GM18517 (cell line): ENCODE results near the gene PAPPA.

Experiments
- ATAC-seq: cut with Tn5 transposase; IDR thresholded peaks from one replicate; pipeline ENCODE4 v1.9.1; 2021; ENCODE audit warnings: mild to moderate bottlenecking, moderate library complexity; ENCODE audit not compliant: unreplicated experiment

PAPPA gene

DNA sequence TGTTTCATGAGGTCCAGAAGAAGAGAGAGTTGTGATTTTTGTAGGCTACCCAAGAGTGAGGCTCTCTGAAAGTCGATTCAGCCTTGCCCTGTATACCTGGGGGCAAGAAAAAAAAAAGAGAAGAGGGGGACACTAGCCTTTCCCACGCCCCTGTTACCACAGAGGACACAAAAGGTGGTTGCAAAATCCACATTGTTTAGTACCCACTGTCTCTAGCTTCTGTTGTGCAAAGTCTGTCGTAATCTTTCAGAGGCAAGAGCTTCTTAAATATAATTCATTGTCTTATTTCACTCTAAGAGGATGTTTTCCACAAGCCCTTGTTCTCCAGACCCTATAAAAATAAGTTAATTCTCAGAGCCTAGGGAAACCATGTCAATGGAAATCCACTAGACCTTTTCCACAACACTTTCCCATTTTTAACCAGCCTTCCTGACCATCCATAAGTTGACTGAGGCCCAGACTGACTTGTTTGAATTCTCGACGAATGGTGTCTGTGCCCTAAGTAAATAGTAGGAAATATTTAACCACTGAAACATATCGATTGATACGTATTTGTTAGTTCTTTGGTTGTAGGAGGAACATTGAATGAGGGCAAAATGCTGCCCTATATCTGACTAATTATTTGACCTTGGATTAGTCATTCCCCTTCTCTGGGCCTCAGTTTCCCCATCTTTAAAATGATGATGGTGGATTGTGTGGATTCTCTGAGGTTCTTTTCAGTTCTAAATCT is 182.7 kb downstream of the PAPPA start:
- no peak for ATAC-seq

DNA sequence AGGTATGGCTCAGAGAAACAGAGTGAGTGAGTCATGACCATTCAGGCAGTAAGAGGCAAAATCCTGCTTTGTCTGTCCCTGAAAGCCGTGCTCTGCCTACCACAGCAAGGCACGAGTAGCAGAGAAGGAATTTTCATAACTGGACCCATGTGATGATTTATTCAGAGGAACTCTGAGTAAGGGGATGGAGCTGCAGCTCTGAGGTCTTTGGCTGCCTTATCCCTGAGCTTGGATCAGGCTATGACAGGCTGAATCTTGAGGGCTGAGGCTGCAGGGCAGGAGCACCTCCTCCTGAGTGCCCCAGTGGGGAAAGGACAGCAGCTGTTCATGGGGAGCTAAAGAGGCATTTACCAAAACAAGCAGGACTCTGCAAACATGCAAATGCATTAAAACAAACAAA is 183.4 kb downstream of the PAPPA start:
- ATAC-seq, result no peak

DNA sequence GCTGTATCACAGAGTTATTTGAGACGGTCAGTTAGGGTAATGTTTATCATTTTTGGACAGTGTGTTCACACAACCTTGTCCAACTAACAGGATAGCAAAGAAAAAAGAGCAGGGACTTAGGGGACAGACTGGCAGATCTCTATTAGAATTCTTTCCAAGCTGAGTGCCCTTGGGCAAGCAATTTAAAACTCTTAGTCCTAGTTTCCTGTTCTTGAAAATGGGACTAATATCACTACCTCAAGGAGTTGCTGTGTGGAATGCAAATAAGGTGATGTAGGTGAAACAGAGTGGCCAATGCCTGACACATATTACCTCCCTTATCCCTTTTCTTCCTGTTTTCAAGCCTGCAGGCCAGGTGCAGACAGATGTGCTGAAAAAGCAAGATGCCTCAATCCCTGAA is 186.7 kb downstream of the PAPPA start:
- no peak for ATAC-seq

DNA sequence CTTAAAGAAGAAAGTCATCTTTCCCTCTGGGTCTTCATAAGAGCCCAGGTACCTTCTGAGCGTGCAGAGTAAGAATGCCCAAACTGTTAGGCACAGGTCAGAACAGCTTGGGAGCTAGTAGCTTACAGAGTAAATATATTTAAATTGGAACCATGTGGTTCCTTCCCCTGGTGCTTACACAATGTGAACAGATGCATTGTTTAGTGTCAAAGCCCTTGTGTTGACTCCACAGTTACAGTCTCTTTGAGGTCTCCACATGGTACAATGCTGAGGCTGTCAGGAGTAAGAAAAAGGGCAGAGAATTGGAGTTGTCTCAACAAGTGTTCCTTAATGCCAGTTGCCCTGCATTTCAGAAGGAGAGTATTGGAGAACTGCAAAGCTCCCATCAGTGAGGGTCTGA is 188.5 kb downstream of the PAPPA start:
- no peak for ATAC-seq

DNA sequence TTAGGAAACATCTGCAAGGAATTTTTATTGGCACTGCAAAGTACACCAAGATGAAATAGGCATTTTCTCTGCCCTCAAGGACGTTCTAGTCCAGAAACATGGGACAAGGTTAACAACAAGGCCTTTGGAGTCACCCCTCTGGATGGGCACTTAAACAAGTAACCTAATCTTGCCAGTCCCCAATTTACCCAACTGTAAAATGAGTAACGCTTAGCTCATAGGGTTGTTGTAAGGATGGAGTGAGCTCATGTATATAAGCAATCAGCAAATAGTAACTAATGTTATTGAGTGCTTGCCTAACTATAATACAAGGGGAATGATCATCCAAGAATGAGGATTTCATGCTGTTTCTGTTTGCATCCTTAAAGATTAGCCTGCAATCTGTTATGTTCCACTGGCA is 189.3 kb downstream of the PAPPA start:
- ATAC-seq, result no peak

DNA sequence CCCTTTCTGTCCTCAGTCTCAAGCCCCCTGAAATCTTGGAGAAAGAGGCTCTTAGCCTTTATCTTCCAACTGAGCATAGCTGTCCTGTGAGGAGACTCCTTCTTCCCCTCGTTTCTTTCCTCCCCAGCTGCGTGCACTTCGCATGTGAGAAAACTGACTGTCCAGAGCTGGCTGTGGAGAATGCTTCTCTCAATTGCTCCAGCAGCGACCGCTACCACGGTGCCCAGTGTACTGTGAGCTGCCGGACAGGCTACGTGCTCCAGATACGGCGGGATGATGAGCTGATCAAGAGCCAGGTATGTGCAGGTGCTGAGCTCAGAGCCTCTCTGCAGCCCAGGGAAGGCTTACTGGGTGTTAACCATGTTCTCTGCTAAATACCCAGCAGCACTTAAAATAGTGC is 190.8 kb downstream of the PAPPA start:
- no peak for ATAC-seq

DNA sequence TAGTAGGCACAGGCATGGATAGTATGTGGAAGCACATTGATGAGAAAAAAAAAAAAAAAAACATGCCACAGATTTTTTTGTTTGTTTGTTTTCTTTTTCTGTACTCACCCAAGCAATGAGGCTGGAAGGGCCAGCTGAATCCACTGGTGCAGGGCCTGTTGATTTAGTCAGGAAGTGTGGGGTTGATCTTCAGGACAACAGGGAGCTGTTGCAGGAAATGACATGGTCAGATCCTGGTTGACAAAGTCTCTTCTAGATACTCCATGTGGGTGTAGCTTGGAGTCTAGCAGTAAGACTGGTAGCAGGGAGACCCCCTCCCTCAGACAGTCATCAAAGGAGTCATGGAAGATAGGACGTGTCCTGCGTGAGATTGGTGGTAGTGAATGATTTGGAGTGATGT is 191.8 kb downstream of the PAPPA start:
- ATAC-seq, result no peak

DNA sequence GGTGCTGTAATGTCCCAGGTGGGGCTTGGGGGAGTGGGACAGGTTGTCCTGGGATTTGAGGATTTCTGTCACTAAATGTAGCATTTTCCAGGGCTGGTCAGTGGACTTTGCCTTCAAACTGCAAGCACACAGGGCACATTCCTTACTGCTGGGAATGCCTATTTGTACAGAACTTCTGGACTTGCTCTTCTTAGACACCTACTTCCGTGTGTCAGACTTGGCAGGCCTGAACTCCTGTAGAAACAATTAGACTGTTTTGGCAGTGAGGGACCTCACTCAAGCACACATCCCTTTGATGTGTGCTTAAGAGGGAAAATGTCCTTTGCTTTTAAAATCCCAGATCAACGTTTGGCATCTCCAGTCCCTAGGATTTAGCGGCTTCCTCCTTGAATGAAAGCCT is 192.2 kb downstream of the PAPPA start:
- ATAC-seq, result no peak

DNA sequence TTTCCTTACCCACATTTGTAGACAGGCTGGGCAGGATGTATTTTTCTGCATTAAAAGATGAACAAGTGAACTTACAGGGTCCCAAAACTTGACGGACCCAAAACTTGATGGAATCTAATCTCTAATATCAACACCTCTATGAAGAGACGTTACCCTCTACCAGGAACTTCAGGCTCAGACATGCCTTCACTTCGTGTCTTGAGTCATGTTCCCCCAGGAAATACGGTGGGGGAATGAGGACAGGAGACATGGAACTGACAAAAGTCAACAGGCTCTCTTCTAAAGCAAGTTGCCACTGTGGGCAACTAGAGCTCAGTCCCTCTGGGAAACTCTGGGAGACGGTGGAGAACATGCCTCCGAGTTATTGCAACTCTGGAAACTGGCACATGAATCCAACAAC is 196.1 kb downstream of the PAPPA start:
- ATAC-seq, result no peak

DNA sequence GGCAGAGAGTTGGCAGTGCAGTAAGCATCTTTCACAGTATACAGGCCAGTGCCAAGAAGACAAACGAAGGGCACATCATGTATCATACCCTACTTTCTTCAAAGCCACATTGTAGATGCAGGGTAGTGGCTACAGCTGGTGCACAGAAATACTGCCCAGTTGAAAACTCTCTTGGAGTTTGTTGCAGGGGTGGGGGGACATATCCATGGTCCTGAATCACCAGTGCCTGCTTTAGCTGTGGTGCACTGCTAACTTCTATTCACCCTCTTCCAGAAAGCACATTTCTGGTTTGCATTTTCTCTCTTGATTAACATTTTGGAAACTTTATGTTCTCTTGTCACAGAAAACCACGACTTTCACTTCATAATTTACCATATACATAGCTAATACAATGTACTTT is 196.6 kb downstream of the PAPPA start:
- no peak for ATAC-seq

DNA sequence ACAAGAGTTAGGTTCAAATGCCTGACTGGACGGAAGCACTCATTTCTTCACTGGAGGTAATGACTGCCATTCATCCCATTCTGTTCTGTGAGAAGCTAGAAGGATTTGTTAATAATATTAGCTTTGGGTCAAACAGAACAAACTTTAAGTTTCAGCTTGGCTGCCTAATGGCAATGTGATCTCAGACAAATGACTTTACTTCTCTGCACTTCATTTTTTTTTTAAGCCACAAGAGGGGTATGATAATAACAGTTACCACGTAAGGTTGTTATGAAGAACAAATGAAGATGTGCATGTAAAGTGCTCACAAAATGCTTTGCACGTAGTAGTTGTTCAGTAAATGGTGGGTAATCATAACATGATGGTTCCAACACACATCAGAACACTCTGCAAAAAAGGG is 199.4 kb downstream of the PAPPA start:
- no peak for ATAC-seq

DNA sequence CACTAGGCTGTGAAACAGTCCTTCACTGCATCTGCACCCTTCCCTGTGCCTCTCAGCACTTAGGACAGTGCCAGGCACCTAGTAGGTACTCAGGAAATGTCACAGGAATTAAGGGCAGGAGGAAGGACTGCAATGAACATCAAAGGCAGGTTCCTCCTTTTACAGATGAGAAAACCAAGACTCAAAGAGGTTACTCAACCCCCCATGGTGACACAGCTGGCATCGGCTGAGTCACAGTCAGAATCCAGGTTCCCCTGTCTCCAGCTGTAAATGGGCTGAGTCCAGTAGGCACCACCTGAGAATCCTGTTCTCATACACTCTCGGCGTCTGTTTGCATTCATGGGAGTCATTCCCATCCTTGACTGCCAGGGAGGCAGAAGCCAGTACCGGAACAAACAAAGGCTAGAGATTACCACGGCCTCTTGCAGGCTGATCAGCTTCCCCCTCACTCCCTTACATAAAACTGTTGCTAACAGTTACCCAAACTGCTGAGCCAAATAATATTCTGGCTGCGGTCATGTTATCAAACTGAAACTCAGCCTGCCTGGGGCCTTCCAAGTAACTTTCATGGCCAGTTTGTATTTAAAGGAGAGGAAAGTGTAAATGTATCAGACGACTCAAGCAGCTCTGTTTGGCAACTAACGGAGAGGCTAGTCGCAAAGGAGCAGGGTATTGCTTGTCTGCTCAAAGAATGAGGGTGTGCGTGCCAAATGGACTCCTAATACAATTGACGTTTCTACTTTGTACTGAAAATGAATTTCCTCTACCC is 201.7 kb downstream of the PAPPA start:
- ATAC-seq, result no peak

DNA sequence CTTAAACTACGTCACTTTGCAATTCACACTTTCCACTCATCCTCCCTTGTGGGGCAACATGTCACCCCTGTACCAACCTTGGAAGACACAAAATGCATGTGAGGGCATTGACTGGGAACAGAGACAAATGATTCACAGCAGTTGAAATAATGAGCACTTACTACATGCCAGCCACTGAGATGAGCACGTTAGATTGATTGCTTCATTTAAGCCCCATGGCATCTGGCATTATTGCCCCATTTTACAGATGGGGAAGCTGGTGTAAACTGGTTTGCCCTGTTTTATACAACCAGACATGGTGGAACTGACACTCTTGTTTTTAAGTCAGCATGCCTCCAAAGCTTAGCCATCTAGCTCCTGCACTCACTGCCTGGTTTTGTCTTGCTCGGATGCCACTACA is 204.7 kb downstream of the PAPPA start:
- no peak for ATAC-seq

DNA sequence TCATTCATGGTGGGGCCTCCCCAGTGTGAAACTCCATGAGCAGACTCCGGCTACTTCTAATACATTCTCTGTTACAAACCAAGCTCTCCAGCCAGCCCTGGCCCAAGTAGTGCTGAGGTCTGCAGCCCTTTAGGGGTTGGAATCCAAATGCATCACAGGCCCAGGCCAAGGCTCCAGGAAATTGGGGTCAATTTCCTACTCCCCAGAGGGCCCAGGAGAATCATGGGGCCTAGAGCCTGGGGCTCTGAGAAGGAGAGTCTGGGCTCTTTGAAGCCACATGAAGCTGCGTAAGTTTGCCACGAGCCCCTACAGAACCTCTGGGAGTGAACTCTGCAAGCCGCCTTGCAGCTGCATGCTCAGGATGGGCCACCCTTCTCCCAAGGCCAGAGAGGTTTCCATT is 206.4 kb downstream of the PAPPA start:
- ATAC-seq, result no peak

DNA sequence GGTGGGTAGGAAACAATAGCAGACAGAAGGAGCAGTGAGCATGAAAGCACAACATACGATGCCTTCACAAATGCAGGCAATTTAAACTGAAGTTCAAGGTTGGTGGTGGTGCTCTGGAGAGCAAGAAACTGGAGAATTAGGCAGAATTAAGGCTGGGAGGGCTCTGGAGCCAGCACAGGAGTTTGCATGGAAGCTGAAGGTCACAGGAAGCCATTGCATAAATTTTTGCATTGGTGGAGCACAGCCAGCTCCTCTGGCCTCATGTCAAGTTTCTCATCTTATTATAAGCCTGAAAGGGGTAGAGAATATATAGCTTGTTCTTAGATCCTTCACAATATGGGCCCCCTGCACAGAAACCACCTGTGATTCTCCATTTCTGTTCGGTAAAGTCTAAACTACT is 207.4 kb downstream of the PAPPA start:
- ATAC-seq, result no peak

DNA sequence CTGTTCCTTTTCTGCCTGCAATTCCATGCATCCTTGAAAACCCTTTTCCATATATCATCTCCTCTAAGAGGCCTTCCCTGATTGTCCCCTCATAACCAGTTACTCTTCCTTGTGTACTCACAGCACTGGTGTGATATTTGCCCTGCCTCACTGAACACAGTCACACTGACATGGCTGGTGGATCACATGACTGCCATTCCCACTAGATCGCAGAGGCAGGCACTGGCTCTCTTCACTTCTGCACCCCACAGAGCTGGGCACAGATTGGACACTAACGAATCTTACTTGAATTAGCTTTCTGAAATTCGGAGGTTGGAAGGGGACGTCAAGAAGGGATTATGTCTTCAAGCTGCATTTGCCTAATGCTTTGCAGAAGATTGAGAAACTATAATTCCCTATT is 208.0 kb downstream of the PAPPA start:
- no peak for ATAC-seq

DNA sequence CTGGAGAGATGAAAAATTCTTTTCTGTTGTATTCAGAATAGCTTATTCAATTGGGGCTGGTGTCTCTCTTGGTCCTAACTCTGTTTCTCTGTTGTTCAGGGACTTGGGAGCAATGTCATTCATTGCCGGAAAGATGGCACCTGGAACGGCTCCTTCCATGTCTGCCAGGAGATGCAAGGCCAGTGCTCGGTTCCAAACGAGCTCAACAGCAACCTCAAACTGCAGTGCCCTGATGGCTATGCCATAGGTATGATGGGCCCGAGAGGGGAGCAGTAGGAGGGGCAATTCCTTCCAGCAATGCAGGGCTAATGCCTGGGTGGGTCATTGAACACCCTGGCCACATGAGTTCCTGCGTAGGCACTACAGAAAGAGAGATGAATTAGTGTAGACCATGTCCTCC is 208.9 kb downstream of the PAPPA start:
- ATAC-seq, result no peak

DNA sequence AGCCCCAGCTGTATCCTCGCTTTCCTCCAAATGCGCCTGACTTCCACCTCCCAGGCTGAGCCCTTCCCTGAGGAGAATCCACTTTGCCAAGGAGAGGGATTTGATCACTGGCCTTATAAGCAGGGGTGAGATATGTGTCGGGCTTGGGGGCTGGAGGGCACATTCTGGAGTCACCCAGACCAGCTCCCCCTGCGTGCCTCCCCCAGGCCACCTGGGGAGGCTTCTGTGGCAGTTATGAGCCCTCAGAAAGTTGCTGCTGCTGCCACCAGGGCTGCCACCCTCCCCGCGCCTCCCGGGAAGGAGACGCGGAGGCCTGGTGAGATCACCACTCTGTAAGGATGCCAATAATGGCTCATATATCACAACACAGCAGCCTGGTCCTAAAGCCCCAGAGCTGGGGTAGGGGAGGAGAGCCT is 211.5 kb downstream of the PAPPA start:
- ATAC-seq, result no peak

DNA sequence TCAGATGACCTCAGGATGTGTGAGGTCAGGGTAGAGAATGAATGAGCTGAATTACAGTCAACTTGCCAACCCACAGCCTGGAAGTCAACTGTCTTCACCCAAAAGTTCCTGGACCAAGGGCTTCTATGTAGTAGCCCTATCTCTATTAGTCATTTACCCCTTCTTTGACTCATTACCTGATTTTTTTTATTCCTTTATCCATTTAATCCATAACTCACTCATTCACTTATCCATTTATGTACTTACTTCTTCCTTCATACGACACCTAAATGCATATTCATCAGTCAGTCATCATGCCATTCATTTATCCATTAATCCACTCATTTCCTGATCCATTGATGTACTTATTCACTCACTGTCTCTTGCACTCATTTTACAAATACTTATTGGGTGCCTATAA is 212.7 kb downstream of the PAPPA start:
- no peak for ATAC-seq

DNA sequence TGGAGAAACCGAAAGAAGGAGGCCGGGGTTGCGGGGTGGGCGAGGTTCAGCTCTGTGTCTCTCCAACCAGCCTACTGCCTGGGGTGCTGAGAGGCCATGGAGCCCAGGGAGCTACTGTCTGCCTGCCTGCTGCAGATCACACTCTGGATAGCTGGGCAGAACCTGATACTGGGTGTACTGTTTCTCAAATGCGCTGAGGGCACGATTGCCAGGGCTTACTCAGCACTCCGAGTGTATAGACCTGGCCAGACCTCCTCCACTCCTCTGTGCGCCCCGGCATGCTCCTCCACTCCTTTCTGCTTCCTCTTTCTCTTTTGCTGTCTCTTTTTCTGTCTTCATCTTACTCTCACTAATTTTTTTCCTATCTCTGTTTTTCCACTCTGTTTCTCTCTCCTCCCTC is 215.1 kb downstream of the PAPPA start:
- ATAC-seq, result no peak

DNA sequence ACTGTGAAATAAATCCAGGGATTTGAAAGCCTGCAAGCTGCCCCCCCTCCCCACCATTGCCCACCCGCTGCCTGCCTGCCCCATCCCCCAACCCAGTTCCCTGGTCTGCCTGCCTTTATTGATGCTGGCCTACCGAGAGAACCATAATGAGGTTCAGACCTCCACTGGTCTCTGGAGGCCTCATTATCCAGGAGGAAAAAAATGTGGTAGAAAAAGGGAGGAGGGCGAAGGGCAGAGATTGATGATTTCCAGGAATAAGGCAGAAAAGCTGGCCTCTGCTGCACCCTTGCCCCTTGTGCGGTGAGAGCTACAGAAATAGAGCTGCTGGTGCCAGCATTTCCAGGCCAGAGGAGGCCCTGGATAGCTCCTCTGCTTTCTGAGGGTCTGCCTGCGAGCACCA is 216.1 kb downstream of the PAPPA start:
- no peak for ATAC-seq

DNA sequence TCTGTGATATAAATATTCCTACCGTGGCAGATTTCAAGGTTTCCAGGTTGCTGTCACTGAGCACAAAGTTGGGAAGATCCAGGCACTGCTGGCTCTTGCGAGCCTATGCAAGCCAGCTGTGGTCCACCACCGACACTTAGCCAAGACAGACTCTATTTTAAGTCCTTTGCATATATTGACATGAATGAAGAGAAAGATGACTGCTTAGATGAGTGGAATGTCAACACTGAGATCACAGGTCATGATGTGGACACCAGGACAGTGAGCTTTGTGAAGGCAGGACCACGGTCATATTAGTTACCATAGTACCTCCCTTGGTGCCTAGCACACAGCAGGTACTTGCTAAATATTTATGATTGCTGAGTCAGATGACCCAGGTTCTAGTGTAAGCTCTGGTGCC is 217.0 kb downstream of the PAPPA start:
- ATAC-seq, result no peak
